ENCODE data around the gene MBOAT2.

Gene MBOAT2

DNA sequence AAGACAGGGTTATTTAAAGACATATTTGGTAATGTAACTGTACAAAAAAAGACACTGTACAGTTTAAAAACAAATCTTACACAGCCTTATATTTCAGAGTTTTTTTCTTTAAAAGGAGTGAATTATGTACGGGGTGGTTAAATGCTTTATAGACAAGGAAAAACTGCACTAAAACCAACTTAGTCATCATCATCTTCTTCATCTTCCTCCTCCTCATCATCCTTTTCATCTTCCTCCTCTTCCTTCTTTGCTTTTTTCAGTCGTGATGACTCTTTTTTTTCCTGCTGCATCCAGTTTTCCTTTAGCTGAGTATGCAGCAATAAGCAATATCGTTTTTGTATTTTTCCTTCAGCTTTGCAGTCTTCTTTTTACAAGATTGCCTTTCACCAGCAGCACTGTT is 14.6 kb upstream of the MBOAT2 start:
- Histone ChIP-seq H3K4ac (ENCODE audit: low read length) (no peak overlapping the region), H3K4me3 (ENCODE audit: low read length in 2 of 2) (no peak overlapping the region), H2BK120ac (ENCODE audit: low read depth, low read length) (no peak overlapping the region), H2AFZ (ENCODE audit: low read length) (no peak overlapping the region), H2BK15ac (ENCODE audit: low read length) (no peak overlapping the region), H4K91ac (ENCODE audit: low read depth, low read length, poor library complexity) (no peak overlapping the region), H3K27ac (replicated peaks; ENCODE audit: low read length) (no peak overlapping the region), H2BK12ac (ENCODE audit: low read length) (no peak overlapping the region), H3K18ac (ENCODE audit: low read length) (no peak overlapping the region), H3K27me3 (ENCODE audit: control insufficient read depth in 3 of 3, insufficient read depth in 3 of 3, low read depth in 1 of 3, low read length in 3 of 3) (no peaks in the 10 kb centered on the region), H3K9ac (ENCODE audit: low read depth, low read length, poor library complexity) (no peak overlapping the region), H4K8ac (ENCODE audit: low read depth, low read length) (no peak overlapping the region), H2BK5ac (ENCODE audit: low read length) (no peak overlapping the region), H2AK5ac (ENCODE audit: low read depth, low read length) (no peak overlapping the region), H3K4me1 (ENCODE audit: control insufficient read depth in 2 of 2, insufficient read depth in 1 of 2, low read depth in 1 of 2, low read length in 2 of 2) (no peaks in the 10 kb centered on the region), H3K36me3 (replicated peaks in 1 of 2; ENCODE audit: control insufficient read depth in 2 of 2, insufficient read depth in 2 of 2, low read length in 2 of 2) (no peaks in the 10 kb centered on the region), H3K4me2 (ENCODE audit: insufficient read depth, low read length, poor library complexity, severe bottlenecking) (no peak overlapping the region), H3K23ac (ENCODE audit: low read depth, low read length, poor library complexity) (no peak overlapping the region), H3K79me1 (ENCODE audit: low read depth, low read length) (no peaks in the 10 kb centered on the region), H3K14ac (ENCODE audit: low read length) (no peak overlapping the region), H3K9me3 (replicated peaks in 1 of 2; ENCODE audit: control insufficient read depth in 2 of 2, insufficient read depth in 1 of 2, low read depth in 1 of 2, low read length in 2 of 2) (no peaks in the 10 kb centered on the region)
- DNase-seq (ENCODE audit: low spot score), result no peak
- WGBS, 2 donors (ENCODE audit: extremely low coverage in 2 of 2, insufficient read length in 2 of 2, insufficient replicate concordance in 1 of 2), result no CpG with 5 or more reads among the region's 3 CpGs

GRCh38 chr2:9017411-9017810 is 13.9 kb upstream of the MBOAT2 start:
- H2BK15ac ChIP-seq (ENCODE audit: low read length), result no peak overlapping the region
- no peak overlapping the region for H2AK5ac ChIP-seq (ENCODE audit: low read depth, low read length)
- no peaks in the 10 kb centered on the region for H3K36me3 ChIP-seq (replicated peaks in 1 of 2; ENCODE audit: control insufficient read depth in 2 of 2, insufficient read depth in 2 of 2, low read length in 2 of 2)
- H3K27me3 ChIP-seq (ENCODE audit: control insufficient read depth in 3 of 3, insufficient read depth in 3 of 3, low read depth in 1 of 3, low read length in 3 of 3), result no peaks in the 10 kb centered on the region
- H3K4me1 ChIP-seq (ENCODE audit: control insufficient read depth in 2 of 2, insufficient read depth in 1 of 2, low read depth in 1 of 2, low read length in 2 of 2), result peaks cover 0 to 1% of the 10 kb centered on the region in 2 donors
- no peak overlapping the region for H3K9ac ChIP-seq (ENCODE audit: low read depth, low read length, poor library complexity)
- H3K14ac ChIP-seq (ENCODE audit: low read length), result no peak overlapping the region
- WGBS, 2 donors (ENCODE audit: extremely low coverage in 2 of 2, insufficient read length in 2 of 2, insufficient replicate concordance in 1 of 2), result no CpG with 5 or more reads among the region's 6 CpGs
- no peak overlapping the region for H4K8ac ChIP-seq (ENCODE audit: low read depth, low read length)
- no peaks in the 10 kb centered on the region for H3K9me3 ChIP-seq (replicated peaks in 1 of 2; ENCODE audit: control insufficient read depth in 2 of 2, insufficient read depth in 1 of 2, low read depth in 1 of 2, low read length in 2 of 2)
- no peaks in the 10 kb centered on the region for H3K79me1 ChIP-seq (ENCODE audit: low read depth, low read length)
- no peak overlapping the region for H3K4me2 ChIP-seq (ENCODE audit: insufficient read depth, low read length, poor library complexity, severe bottlenecking)
- no peak overlapping the region for H2BK120ac ChIP-seq (ENCODE audit: low read depth, low read length)
- H2AFZ ChIP-seq (ENCODE audit: low read length), result no peak overlapping the region
- H3K4me3 ChIP-seq (ENCODE audit: low read length in 2 of 2), result no peak overlapping the region
- H3K23ac ChIP-seq (ENCODE audit: low read depth, low read length, poor library complexity), result no peak overlapping the region
- no peak for DNase-seq (ENCODE audit: low spot score)
- no peak overlapping the region for H2BK5ac ChIP-seq (ENCODE audit: low read length)
- no peak overlapping the region for H4K91ac ChIP-seq (ENCODE audit: low read depth, low read length, poor library complexity)
- H3K18ac ChIP-seq (ENCODE audit: low read length), result no peak overlapping the region
- no peak overlapping the region for H3K4ac ChIP-seq (ENCODE audit: low read length)
- no peak overlapping the region for H2BK12ac ChIP-seq (ENCODE audit: low read length)
- no peak overlapping the region for H3K27ac ChIP-seq (replicated peaks; ENCODE audit: low read length)

GRCh38 chr2:9015998-9016397 is 12.5 kb upstream of the MBOAT2 start:
- no peak overlapping the region for H2AK5ac ChIP-seq (ENCODE audit: low read depth, low read length)
- H3K4me3 ChIP-seq (ENCODE audit: low read length in 2 of 2), result no peak overlapping the region
- H3K27me3 ChIP-seq (ENCODE audit: control insufficient read depth in 3 of 3, insufficient read depth in 3 of 3, low read depth in 1 of 3, low read length in 3 of 3), result no peaks in the 10 kb centered on the region
- H4K8ac ChIP-seq (ENCODE audit: low read depth, low read length), result no peak overlapping the region
- H3K27ac ChIP-seq (replicated peaks; ENCODE audit: low read length), result no peak overlapping the region
- no peak for DNase-seq (ENCODE audit: low spot score)
- no peaks in the 10 kb centered on the region for H3K9me3 ChIP-seq (replicated peaks in 1 of 2; ENCODE audit: control insufficient read depth in 2 of 2, insufficient read depth in 1 of 2, low read depth in 1 of 2, low read length in 2 of 2)
- H2AFZ ChIP-seq (ENCODE audit: low read length), result no peak overlapping the region
- no peak overlapping the region for H3K9ac ChIP-seq (ENCODE audit: low read depth, low read length, poor library complexity)
- no peak overlapping the region for H3K14ac ChIP-seq (ENCODE audit: low read length)
- H3K36me3 ChIP-seq (replicated peaks in 1 of 2; ENCODE audit: control insufficient read depth in 2 of 2, insufficient read depth in 2 of 2, low read length in 2 of 2), result no peaks in the 10 kb centered on the region
- H3K4me1 ChIP-seq (ENCODE audit: control insufficient read depth in 2 of 2, insufficient read depth in 1 of 2, low read depth in 1 of 2, low read length in 2 of 2), result peaks cover 0 to 1% of the 10 kb centered on the region in 2 donors
- H4K91ac ChIP-seq (ENCODE audit: low read depth, low read length, poor library complexity), result no peak overlapping the region
- H2BK120ac ChIP-seq (ENCODE audit: low read depth, low read length), result no peak overlapping the region
- H3K4me2 ChIP-seq (ENCODE audit: insufficient read depth, low read length, poor library complexity, severe bottlenecking), result no peak overlapping the region
- no peak overlapping the region for H2BK5ac ChIP-seq (ENCODE audit: low read length)
- H3K79me1 ChIP-seq (ENCODE audit: low read depth, low read length), result no peaks in the 10 kb centered on the region
- no peak overlapping the region for H2BK12ac ChIP-seq (ENCODE audit: low read length)
- no peak overlapping the region for H2BK15ac ChIP-seq (ENCODE audit: low read length)
- no peak overlapping the region for H3K4ac ChIP-seq (ENCODE audit: low read length)
- no peak overlapping the region for H3K23ac ChIP-seq (ENCODE audit: low read depth, low read length, poor library complexity)
- no CpG with 5 or more reads among the region's 3 CpGs for WGBS, 2 donors (ENCODE audit: extremely low coverage in 2 of 2, insufficient read length in 2 of 2, insufficient replicate concordance in 1 of 2)
- H3K18ac ChIP-seq (ENCODE audit: low read length), result no peak overlapping the region

DNA sequence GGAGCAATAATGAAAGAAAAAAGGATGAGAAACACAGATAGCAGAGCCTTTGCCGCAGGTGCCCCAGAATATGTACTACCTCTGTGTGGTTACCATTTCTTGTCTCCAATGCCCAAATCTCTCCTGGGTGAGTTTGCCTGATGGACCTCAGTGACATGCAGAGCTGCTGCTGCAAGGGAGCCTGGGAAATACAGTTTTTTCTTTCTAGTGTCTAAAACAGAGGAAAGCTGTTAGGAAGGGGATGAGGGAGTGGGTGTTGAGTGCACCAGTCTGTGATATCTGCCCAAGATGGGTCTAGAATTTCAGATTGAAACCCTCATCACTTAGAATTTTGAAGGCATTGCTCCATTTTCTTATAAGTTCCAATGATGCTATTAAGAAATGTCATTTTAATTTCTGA is 9.9 kb upstream of the MBOAT2 start:
- Histone ChIP-seq H3K79me1 (ENCODE audit: low read depth, low read length) (no peaks in the 10 kb centered on the region), H2BK15ac (ENCODE audit: low read length) (no peak overlapping the region), H3K9me3 (replicated peaks in 1 of 2; ENCODE audit: control insufficient read depth in 2 of 2, insufficient read depth in 1 of 2, low read depth in 1 of 2, low read length in 2 of 2) (no peaks in the 10 kb centered on the region), H3K9ac (ENCODE audit: low read depth, low read length, poor library complexity) (no peak overlapping the region), H4K8ac (ENCODE audit: low read depth, low read length) (no peak overlapping the region), H3K4me2 (ENCODE audit: insufficient read depth, low read length, poor library complexity, severe bottlenecking) (no peak overlapping the region), H2BK120ac (ENCODE audit: low read depth, low read length) (no peak overlapping the region), H3K27ac (replicated peaks; ENCODE audit: low read length) (no peak overlapping the region), H2BK5ac (ENCODE audit: low read length) (no peak overlapping the region), H3K4me3 (ENCODE audit: low read length in 2 of 2) (no peak overlapping the region), H4K91ac (ENCODE audit: low read depth, low read length, poor library complexity) (no peak overlapping the region), H2BK12ac (ENCODE audit: low read length) (no peak overlapping the region), H3K4me1 (ENCODE audit: control insufficient read depth in 2 of 2, insufficient read depth in 1 of 2, low read depth in 1 of 2, low read length in 2 of 2) (peaks cover 1 to 3% of the 10 kb centered on the region in 2 donors), H3K23ac (ENCODE audit: low read depth, low read length, poor library complexity) (no peak overlapping the region), H2AK5ac (ENCODE audit: low read depth, low read length) (no peak overlapping the region), H3K36me3 (replicated peaks in 1 of 2; ENCODE audit: control insufficient read depth in 2 of 2, insufficient read depth in 2 of 2, low read length in 2 of 2) (no peaks in the 10 kb centered on the region), H3K27me3 (ENCODE audit: control insufficient read depth in 3 of 3, insufficient read depth in 3 of 3, low read depth in 1 of 3, low read length in 3 of 3) (no peaks in the 10 kb centered on the region), H3K14ac (ENCODE audit: low read length) (no peak overlapping the region), H3K18ac (ENCODE audit: low read length) (no peak overlapping the region), H2AFZ (ENCODE audit: low read length) (no peak overlapping the region), H3K4ac (ENCODE audit: low read length) (no peak overlapping the region)
- DNase-seq (ENCODE audit: low spot score), result no peak
- WGBS, 2 donors (ENCODE audit: extremely low coverage in 2 of 2, insufficient read length in 2 of 2, insufficient replicate concordance in 1 of 2), result no CpG with 5 or more reads among the region's 1 CpG

Data from neuronal stem cell (in vitro differentiated cells).